Myometrial cell (primary cell): ENCODE data around the gene FEV. TPM values are rescaled to one million over a fixed set of nuclear protein-coding genes. Genes with fewer than 3 reads are reported as not detected.

Experiments used
- total RNA-seq: library from RNA; depleted of rRNA; stranded (reverse); fragments of >200 nt; gene quantifications from 2 replicates; pipeline ENCODE4 v1.2.3, GENCODE V29; 2015

FEV gene
- total RNA-seq, result not detected in 2 replicates

GRCh38 chr2:218985021-218985324 is at the start of gene FEV:
TSS of gene FEV (minus strand) at chr2:218985184. CDS start at chr2:218985075, 109 bp downstream.

GRCh38 chr2:218993345-218994315 is 8.6 kb upstream of the FEV start, which contains the start of gene CRYBA2:
TSS of gene CRYBA2 (minus strand) at chr2:218993422. CDS start at chr2:218993176, 246 bp downstream.

GRCh38 chr2:218959141-218959731 is 25.7 kb downstream of the FEV start, which contains the start of gene CDK5R2:
TSS of gene CDK5R2 (plus strand) at chr2:218959666. CDS start at chr2:218959821, 155 bp downstream.

Other genes with a start within 250 kb of the FEV start
- gene CYP27A1, start 203.0 kb downstream of the FEV start, total RNA-seq, result 19.3 and 20.4 TPM in 2 replicates
- gene PRKAG3, start 153.4 kb downstream of the FEV start, total RNA-seq, result not detected in 2 replicates
- not detected in 2 replicates for gene WNT6, start 125.4 kb downstream of the FEV start, total RNA-seq
- not detected in 2 replicates for gene WNT10A, start 104.3 kb downstream of the FEV start, total RNA-seq
- gene CDK5R2, start 25.5 kb downstream of the FEV start, total RNA-seq, result 0.71 TPM in 1 of 2 replicates, not detected in the other
- gene CRYBA2, start 8.2 kb upstream of the FEV start, total RNA-seq, result not detected in 2 replicates
- gene CFAP65, start 56.3 kb upstream of the FEV start, total RNA-seq, result not detected in 2 replicates
- not detected in 2 replicates for gene IHH, start 75.7 kb upstream of the FEV start, total RNA-seq
- gene NHEJ1, start 175.6 kb upstream of the FEV start, total RNA-seq, result 22.7 and 33.2 TPM in 2 replicates
- gene SLC23A3, start 184.8 kb upstream of the FEV start, total RNA-seq, result not detected in 2 replicates
- 32.3 and 39.0 TPM in 2 replicates for gene CNPPD1, start 191.7 kb upstream of the FEV start, total RNA-seq
- 55.8 and 78.7 TPM in 2 replicates for gene RETREG2, start 193.1 kb upstream of the FEV start, total RNA-seq
- gene ZFAND2B, start 221.6 kb upstream of the FEV start, total RNA-seq, result 30.3 and 42.7 TPM in 2 replicates
- 12.7 and 13.1 TPM in 2 replicates for gene ABCB6, start 233.8 kb upstream of the FEV start, total RNA-seq
- 49.9 and 58.3 TPM in 2 replicates for gene ATG9A, start 244.5 kb upstream of the FEV start, total RNA-seq
- 16.1 and 30.6 TPM in 2 replicates for gene ANKZF1, start 244.6 kb upstream of the FEV start, total RNA-seq